SK-N-DZ (cell line): ENCODE data around the gene IFNL2.

Experiments used
- DNase-seq: peaks from one replicate; pipeline ENCODE4 v3.0.0-alpha.2; 2015; ENCODE audit warnings: low spot score

IFNL2 gene

GRCh38 chr19:39317476-39317875 lies 49.3 kb downstream of the IFNL2 start:
- no peak for DNase-seq

GRCh38 chr19:39318071-39318470 lies 49.9 kb downstream of the IFNL2 start:
- no peak for DNase-seq

GRCh38 chr19:39318690-39319089 lies 50.5 kb downstream of the IFNL2 start:
- no peak for DNase-seq

- no peak for DNase-seq
Measured at GRCh38 chr19:39319098-39319891, 51.1 kb downstream of the IFNL2 start.
